GM18526 (cell line): ENCODE measurements around the gene ERFE.

Experiments
- POLR2A ChIP-seq: IDR thresholded peaks from 3 replicates; pipeline ENCODE4 v1.6.1; 2011; ENCODE audit not compliant: insufficient read length; ENCODE audit errors: extremely low read depth

ERFE gene

GRCh38 chr2:238176613-238177012 lies 17.8 kb downstream of the ERFE start:
- TF ChIP-seq POLR2A: no peak

GRCh38 chr2:238180554-238180953 lies 21.8 kb downstream of the ERFE start:
- no peak for TF ChIP-seq POLR2A

GRCh38 chr2:238182362-238182761 lies 23.6 kb downstream of the ERFE start:
- no peak for TF ChIP-seq POLR2A

GRCh38 chr2:238183821-238184220 lies 25.1 kb downstream of the ERFE start:
- no peak for TF ChIP-seq POLR2A

GRCh38 chr2:238187618-238188548 lies 29.1 kb downstream of the ERFE start:
- TF ChIP-seq POLR2A: no peak

- TF ChIP-seq POLR2A: no peak
These were observed 31.7 kb downstream of the ERFE start for GRCh38 chr2:238190445-238190844.

- no peak for TF ChIP-seq POLR2A
These were observed 43.7 kb downstream of the ERFE start for GRCh38 chr2:238202326-238203093.

GRCh38 chr2:238203094-238203972 lies 44.6 kb downstream of the ERFE start, which contains the start of gene ILKAP:
Gene ILKAP, minus strand, starts transcription at chr2:238203695. Its CDS starts 142 bp downstream, at chr2:238203553.
- peak; percentile 82 for TF ChIP-seq POLR2A

GRCh38 chr2:238203973-238204683 lies 45.4 kb downstream of the ERFE start:
- TF ChIP-seq POLR2A: no peak

- TF ChIP-seq POLR2A: no peak
These were observed 48.2 kb downstream of the ERFE start for GRCh38 chr2:238207006-238207405.

GRCh38 chr2:238216651-238217184 lies 57.9 kb downstream of the ERFE start:
- TF ChIP-seq POLR2A: no peak
